DMS 273 (cell line): ENCODE results near the gene H6PD.

Experiments used
- DNase-seq: peaks from one replicate; lab custom pipeline; 2025; ENCODE audit not compliant: unreplicated experiment; lab: John Stamatoyannopoulos, UW

The H6PD gene

DNA sequence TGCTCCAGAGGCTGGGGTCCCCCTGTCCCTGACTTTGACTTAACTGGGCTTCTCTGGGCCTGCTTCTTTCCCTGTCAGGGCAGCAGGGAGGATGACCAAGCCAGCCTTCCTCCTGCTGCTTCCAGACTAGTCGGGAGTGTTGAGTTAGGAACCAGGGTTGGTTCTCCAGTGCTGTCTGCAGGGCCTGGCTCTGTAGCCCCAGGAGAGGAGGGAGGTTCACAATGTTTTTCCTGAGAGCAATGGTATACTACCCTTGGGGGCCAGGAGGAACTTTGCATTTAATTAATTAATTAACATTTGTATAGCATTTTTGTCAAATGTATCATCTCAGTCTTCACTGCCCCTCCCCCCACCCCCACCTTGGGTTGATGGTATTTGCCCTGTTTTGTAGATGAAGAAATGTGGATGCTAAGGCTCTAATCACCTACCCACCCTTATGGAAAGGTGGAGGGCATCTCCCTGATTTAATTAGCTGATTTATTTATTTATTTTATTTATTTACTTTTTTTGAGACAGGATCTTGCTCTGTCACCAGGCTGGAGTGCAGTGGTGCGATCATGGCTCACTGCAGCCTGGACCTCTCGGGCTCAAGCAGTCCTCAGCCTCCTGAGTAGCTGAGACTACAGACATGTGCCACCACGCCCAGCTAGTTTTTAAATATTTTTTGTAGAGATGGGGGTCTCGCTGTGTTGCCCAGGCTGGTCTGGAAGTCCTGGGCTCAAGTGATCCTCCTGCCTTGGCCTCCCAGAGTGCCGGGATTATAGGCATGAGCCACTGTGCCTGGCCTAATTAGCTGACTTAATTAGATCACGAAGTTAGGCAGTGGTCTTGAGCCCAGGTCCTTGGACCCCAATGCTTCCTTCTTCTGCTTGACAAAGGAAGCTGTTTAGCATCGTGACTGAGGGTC, 6.6 kb downstream of the H6PD start:
- no peak for DNase-seq

DNA sequence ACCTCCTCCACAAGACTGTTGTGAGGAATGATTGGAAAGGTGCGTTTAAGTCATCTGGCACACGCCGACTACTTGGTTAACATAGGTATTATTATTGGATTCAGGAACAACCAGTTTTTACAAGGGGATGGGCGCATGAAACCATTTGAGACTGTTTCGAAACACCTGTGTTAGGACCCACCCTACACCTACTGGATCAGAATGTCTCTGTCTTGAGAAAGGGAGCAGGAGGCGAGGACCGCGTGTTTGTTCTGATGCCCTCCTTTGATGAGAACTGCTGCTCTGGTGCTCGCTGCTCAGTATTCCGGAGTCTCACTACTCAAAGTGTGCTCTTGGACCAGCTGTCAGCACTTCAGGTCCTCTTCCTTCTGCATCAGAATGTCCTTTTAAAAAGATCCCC, 7.3 kb downstream of the H6PD start:
- no peak for DNase-seq

DNA sequence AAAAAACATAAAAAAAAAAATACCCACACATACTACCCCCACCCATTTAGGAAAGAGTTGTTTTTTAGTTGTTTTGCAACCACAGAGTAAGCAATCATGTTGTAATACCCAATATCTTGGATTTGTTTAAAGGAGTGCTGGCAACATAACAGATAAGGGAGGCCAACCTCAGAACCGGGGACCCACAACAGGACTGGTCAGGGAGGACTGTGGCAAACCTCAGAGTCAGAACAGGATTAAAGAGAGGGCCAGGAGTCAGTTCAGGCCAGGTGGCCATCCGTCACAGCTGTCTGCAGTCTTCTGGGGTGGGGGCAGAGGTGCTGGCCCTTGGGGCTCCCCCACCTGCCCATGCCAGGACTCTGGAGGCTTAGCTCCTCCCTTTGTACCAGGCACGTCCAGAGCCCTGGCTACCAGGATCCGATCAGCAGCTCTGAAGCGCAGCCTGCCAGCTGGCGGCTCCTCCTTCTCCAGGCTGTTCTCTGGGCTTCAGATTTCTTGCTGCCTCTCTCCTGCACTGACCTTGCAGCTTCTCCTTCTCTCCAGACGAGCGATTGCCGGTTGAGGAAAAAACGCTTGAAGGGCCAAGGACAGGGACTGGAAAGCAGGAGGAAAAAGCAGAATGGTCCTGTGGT, 7.9 kb downstream of the H6PD start:
- peak; percentile 77 for DNase-seq

DNA sequence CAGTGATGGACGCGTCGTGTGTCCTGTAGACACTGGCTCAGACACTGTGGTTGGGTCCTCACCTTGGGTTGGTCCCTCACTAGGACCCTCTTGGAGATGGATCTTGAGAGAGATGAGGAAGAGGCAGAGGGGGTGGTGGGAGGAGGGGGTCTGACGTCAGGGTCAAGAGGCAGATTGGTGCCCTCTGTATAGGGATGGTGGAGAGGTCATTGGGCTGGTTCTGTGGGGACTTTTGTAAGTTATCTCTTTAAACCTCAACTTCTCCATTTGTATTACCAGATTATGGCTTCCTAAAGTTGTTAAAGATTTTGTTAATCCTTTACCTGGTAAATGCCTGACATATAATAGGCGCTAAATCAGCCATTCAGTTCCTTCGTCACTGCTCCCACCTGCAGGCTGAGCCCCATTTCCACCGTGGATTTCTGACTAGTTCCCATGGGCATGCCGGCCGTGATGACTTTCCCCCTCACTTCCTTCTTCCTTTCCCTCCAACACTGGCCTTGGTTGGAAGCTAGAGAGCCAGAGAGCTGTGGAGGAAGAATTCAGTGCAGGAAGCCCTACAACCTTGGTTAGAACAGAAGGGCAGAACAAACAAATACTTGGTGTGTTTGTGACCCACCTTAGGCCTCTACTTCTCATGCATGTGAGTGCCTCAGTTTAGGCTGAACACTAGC, 8.6 kb downstream of the H6PD start:
- no peak for DNase-seq

DNA sequence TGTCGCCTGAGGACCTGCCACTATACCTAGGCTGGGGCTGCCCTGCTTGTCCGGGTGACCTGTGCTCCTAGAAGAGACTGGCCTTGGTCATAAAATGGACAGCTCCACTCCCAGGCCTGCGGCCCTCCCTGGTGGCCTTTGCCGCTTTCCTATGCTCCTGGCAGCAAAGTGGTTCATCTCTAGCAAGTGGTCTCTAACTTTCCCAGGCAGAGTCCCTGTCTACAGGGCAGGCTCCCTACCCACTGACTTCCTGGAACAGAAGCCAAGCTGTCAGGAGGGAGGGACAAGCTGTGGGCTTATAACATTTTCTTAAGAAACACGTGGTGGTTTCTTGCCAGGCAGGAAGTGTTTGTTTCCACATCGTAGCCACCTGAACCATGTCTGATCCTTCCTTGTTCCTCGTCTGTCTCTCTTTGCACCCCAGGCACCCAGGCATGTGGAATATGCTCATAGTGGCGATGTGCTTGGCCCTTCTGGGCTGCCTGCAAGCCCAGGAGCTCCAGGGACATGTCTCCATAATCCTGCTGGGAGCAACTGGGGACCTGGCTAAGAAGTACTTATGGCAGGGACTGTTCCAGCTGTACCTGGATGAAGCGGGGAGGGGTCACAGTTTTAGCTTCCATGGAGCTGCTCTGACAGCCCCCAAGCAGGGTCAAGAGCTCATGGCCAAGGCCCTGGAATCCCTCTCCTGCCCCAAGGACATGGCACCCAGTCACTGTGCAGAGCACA, 10.1 kb downstream of the H6PD start:
- DNase-seq = no peak

DNA sequence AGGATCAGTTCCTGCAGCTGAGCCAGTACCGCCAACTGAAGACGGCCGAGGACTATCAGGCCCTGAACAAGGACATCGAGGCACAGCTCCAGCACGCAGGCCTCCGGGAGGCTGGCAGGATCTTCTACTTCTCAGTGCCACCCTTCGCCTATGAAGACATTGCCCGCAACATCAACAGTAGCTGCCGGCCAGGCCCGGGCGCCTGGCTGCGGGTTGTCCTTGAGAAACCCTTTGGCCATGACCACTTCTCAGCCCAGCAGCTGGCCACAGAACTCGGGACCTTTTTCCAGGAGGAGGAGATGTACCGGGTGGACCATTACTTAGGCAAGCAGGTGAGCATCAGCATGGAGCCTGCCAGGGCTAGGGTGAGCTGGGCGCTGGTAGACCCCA, 10.7 kb downstream of the H6PD start:
- DNase-seq = no peak

DNA sequence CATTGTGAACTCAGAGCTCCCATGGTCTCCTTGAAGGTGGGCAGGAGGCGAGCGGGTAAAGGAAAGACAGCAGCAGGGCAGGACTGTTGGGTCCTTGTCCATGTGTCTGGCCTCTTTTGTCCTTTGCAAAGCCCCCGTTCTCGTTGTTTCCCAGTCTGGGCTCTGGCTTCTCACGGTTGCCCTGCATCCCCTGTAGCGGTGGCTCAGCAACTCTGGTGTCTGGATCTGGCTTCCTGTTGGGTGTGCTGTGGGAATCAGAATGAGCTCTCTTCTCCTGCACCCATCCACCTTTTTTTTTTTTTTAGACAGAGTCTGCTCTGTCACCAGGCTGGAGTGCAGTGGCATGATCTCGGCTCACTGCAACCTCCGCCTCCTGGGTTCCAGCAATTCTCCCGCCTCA, 11.1 kb downstream of the H6PD start:
- DNase-seq = no peak

DNA sequence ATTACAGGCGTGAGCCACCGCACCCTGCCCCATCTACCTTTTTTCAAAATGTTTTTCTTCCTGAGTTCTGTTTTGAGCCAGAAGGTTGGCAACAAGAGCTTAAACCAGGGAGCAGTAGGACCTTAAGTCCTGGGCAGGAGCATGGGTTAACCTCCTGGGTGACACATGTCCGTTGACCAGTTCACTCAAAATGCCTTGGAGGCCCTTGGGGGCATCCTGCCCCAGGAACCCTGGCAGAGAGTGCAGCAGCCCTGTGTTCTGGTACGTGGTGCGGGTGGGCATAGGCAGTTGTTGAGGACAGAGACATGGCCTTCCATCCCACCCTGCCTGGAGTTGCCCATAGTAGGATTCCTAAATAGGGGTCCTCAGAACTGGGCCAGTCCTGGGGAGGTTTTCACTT, 11.6 kb downstream of the H6PD start:
- DNase-seq = no peak

DNA sequence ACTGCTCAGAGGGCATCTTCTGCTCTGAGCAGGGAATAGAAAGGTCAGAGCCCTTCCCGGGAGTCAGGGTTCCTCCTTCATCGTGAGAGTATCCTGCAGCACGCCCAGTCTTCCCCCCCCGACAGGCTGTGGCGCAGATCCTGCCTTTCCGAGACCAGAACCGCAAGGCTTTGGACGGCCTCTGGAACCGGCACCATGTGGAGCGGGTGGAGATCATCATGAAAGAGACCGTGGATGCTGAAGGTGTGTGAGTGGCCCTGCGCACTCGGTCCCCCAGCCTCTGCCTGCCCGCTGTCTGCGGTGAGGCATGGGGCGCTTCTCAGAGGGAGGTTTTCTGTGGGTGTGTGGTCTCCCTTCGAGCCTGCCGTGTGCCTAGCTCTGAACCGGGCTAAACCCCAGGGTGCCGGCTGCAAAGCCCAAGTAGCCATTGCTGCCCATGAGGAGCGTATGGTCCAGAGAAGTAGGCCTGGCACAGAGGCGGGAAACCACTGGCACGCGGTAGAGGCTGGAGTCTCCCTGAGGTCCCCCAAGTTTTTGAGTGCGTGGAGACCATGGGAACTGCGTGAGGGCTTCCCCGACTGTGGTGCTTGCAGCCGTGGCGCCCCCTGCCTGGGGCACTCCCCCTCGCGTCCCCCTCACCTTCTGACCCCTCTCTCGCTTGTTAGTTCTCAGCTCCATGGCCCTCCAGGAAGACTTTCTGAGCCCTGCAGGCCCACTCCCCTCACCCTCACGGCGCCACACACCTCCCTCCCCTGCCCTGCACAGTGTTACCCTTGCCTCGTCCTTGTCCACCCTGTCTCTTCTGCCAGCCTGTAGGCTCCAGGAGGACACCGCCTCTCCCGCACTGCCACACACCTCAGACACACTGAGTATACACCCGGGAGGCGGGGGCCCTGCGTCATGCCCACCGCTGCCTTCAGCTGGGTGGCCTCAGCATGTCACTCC, 12.5 kb downstream of the H6PD start:
- no peak for DNase-seq

DNA sequence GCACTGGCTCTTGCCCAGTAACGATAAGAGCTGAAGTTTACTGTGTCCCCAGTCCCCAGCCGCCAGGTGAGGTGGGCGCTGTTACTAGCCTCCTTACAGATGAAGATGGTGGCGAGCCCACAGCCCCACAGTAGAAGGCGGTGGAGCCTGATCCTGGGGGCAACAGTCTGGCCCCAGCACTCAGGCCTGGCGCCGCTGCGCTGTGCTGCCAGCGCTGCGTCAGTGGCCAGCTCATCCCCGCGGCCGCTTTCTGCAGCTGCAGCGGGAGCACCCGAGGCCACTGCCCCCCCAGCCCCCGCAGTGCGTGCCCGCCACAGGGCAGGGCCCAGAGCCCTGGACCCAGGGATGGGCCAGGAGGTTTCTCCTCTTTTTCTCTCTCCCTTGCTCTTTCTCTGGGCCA, 13.3 kb downstream of the H6PD start:
- DNase-seq = no peak

DNA sequence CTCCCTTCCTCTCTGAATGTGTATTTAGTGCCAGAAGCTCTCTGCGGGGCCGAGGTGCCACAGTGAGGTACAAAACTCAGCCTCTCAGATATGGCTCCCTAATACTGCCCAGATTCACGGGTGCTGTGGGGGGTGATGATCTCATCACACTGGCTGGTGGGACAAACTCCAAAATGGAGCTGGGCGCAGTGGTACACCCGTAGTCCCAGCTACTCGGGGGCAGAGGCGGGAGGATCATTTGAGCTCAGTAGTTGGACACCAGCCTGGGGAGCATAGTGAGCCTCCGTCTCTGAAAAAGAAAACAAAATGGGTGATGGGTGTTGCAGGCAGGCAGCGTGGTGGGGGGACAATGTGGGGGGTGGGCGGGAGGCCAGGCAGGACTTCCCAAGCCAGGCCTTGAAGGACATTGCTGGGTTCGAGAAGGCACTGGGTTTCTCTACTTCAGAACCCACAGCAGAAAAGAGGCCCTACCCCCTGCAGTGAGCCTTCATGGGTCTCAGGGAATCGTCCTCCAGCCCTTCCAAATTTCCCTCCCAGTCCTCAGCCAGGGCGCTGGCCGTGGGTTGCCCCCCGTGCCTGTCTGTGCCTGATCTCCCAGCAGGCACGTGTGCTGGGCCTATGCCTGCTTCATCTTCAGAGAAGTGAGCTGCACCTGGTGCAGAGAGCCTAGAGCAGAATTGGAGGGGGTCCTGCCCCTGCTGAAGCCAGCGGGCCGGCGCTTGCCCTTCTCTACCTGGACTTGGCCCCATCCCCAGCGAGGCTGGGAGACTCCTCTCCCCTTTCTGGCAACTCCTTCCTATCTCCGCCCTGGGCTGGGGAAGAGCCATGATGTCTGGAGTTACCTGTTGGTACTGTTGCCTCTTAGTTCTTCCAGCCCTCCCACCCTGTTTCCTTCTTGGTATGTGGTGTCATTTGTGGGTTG, 14.0 kb downstream of the H6PD start:
- no peak for DNase-seq

DNA sequence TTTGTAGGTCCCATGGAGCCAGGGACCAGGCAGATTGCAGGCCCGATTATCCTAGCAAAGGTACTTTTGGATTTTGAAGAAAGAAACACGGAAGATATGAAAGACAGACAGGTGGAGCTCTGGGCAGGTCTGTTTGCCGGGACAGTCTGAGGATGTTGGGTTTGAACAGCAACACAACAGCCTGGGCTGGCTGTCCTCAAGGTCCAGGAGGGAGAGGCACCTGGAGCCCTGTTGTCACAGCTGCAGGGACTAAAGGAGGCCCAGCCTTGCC, 14.6 kb downstream of the H6PD start:
- DNase-seq = no peak

DNA sequence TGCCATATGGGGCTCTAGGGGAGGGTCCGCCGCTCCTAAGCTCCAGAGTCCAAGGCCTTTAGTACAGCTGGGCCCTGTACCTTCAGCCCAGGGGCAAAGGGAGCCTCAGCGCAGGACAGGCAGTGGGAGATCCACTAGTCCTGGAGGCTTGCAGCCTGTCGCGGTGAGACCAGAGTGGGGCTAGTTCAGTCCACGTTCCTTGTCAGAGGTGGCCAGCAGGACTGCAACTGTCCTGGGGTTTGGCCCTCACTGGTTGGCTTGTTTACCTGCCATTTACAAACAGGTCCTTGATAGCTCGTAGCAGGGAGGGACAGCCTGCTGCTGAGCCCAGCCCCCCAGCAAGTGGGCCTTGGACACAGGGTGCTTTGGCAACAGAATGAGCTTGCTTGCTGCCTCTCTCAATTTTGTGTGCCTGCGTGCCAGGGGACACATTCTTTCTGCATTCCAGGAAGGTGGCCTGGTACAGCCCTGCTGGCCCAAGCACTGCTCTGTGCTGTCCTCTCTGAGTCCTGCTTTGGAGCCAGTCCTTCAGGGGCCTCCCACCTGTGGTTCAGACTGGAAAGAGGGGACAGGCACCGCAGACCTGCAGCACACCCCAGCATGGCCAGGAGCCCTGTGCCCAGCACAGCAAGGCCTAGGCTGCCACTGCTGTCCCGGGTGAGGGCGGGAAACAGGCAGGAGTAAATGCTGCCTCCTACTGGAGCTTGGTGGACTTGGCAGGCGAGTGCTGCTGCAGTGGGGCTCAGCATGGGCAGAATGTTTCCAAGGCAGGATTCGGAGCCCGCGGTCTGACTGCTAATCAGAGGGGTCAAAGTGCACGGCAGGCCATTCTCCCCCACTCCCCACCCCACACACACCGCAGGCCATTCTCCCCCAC, 15.2 kb downstream of the H6PD start:
- peak; percentile 61 for DNase-seq

DNA sequence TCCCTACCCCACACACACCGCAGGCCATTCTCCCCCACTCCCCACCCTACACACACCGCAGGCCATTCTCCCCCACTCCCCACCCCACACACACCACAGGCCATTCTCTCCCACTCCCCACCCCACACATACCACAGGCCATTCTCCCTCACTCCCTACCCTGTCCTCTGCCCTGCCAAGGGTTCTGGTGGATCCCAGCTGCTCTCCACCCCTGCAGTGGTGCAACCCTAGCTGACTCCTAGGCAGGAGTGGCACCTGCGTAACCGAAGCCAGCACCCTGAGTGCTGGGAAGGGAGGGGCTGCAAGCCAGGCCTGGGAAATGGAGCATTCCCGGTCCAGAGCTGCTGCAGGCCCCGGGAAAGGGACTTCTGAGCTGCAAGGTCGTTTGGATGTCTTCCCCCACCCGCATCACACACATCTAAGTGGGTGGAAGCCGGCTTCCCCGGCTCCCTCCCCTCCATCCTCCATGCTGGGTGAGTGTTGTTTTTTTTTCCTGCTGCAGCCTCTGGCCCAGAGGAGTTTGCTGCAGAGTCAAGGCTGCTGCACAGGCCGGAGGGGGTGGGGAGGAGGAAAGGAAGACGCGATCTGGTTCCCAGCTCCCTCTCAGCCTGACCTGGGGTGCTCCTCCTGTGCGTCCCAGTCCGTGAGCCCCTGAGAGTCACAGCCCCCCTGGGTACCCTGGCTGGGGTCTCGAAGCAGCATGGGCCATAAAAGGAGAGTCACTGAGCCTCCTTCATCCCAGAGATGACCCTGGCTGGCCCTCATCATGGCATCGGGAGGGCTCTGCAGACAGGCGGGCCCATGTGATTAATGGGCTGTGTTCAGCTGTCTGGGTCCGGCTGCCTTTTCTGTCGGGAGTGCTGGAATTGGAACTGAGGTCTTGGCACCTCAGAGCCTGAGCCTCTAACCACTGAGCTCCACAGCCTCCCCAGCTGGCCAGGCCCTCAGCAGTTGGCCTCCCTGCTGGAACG, 16.1 kb downstream of the H6PD start:
- DNase-seq = peak; percentile 28

DNA sequence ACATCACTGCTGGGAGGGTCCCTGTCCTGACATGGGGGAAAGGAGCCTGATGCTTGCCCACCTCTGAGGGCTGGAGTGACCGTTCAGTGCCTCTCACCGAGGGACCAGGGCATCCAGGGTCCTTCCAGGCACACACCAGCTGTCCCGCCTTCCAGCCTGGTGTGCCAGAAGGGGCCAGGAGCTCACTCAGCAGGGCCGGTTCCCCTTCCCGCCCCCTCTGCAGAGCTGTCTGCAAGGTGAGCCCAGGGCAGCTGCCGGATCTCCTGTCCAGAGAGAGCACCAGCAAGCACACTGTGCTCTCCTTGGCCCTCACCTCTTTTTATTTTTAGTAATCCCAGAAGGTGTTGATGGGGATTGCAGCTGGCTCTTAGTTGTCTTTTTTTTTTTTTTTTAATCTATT, 16.9 kb downstream of the H6PD start:
- DNase-seq = peak; percentile 74

DNA sequence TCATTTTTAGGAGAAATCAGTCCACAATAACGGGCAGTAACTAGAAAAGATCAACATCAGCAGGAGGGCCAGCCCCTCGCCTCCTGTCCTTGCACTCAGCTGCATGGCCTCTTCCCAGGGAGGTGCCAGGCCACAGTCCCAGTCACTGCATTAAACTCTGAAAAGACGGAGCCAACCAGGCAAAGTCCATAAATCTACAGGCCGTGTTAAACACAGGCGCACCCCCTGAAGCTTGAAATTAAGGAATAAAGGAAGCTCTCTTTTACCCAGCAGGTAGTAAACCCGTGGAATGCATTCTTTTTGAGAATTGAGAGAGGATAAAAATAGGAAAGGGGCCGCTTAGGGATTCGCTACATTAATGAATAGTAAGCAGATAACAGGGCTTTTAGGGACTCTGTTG, 18.4 kb downstream of the H6PD start:
- no peak for DNase-seq

DNA sequence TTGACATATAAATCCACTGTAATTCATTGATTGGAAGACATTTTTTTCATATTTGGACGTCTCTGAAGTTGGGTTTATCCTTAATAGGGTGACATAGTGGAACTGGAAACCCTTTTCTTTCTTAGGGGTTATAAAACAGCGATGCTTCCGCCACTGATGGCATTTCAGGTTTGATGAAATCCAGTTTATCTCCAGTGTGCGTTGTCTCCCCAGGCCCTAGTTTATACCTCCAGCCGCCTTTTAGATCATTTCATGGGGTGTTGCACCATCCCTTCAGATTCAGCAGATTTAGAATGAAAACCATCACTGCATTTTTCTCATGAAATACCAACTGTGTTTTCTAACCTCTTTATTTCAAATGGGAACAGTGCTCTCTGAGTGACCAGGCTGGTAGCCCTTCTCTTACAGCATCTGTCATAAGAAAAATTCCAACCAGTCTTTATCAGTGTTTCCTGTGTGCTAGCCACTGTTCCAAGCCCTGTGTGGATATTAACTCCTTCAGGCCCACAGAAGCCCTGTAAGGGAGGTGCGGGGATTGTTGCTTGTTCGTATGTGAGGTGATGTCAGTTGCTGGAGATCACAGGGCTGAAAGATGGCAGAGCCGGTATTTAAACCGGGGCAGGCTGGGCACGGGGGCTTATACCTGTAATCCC, 19.0 kb downstream of the H6PD start:
- DNase-seq = no peak
